HUES48 (cell line): ENCODE results near the gene SLC25A41.

Source experiments
- H3K27ac ChIP-seq: one replicate; pipeline ENCODE4 v1.7.0; 2013; ENCODE audit warnings: low read depth, low read length, inconsistent platforms
- H3K27me3 ChIP-seq: 2 replicates; pipeline ENCODE4 v1.6.1; 2013; ENCODE audit warnings: mild to moderate bottlenecking, low read length; ENCODE audit not compliant: control insufficient read depth, insufficient read depth
- H3K36me3 ChIP-seq: 2 replicates; pipeline ENCODE4 v1.6.1; 2013; ENCODE audit warnings: low read length; ENCODE audit not compliant: control insufficient read depth, insufficient read depth
- H3K4me1 ChIP-seq: 2 replicates; pipeline ENCODE4 v1.6.1; 2013; ENCODE audit warnings: mild to moderate bottlenecking, low read length; ENCODE audit not compliant: control insufficient read depth, insufficient read depth
- H3K4me3 ChIP-seq: 2 replicates; pipeline ENCODE4 v1.5.1; 2013; ENCODE audit warnings: mild to moderate bottlenecking, low read depth, low read length
- H3K9ac ChIP-seq: 2 replicates; pipeline ENCODE4 v1.6.1; 2013; ENCODE audit warnings: mild to moderate bottlenecking, low read depth, low read length, moderate library complexity
- H3K9me3 ChIP-seq: 2 replicates; pipeline ENCODE4 v1.6.1; 2013; ENCODE audit warnings: low read length; ENCODE audit not compliant: control insufficient read depth, insufficient read depth

SLC25A41 gene

GRCh38 chr19:6379744-6380143 is 53.8 kb downstream of the SLC25A41 start:
- Histone ChIP-seq H3K27ac (no peak overlapping the region), H3K9ac (no peak overlapping the region), H3K4me1 (no peaks in the 10 kb centered on the region), H3K27me3 (no peaks in the 10 kb centered on the region), H3K4me3 (no peak overlapping the region), H3K36me3 (peaks cover 63% of the 10 kb centered on the region), H3K9me3 (no peaks in the 10 kb centered on the region)

- Histone ChIP-seq H3K27ac (peak overlapping the region; percentile 26), H3K4me3 (no peak overlapping the region), H3K9me3 (no peaks in the 10 kb centered on the region), H3K9ac (no peak overlapping the region), H3K4me1 (peaks cover 7% of the 10 kb centered on the region; the same call in 1 of the 2 replicates), H3K27me3 (no peaks in the 10 kb centered on the region), H3K36me3 (peaks cover 52% of the 10 kb centered on the region)
These were observed 55.1 kb downstream of the SLC25A41 start for GRCh38 chr19:6378486-6378885.

- no peaks in the 10 kb centered on the region for H3K27me3 ChIP-seq
- no peak overlapping the region for H3K9ac ChIP-seq
- no peaks in the 10 kb centered on the region for H3K9me3 ChIP-seq
- H3K4me3 ChIP-seq = no peak overlapping the region
- H3K36me3 ChIP-seq = peaks cover 48% of the 10 kb centered on the region
- H3K27ac ChIP-seq = peak overlapping the region; percentile 26
- peaks cover 7% of the 10 kb centered on the region; the same call in 1 of the 2 replicates for H3K4me1 ChIP-seq
These were observed 55.5 kb downstream of the SLC25A41 start for GRCh38 chr19:6378041-6378440.

- Histone ChIP-seq H3K27ac (no peak overlapping the region), H3K9me3 (no peaks in the 10 kb centered on the region), H3K4me1 (peaks cover 7% of the 10 kb centered on the region; the same call in 1 of the 2 replicates), H3K36me3 (peaks cover 37% of the 10 kb centered on the region), H3K27me3 (no peaks in the 10 kb centered on the region), H3K9ac (0 out of 2 replicates have a peak overlapping the region, but pooled peaks have one; percentile 20), H3K4me3 (no peak overlapping the region)
These were observed 56.9 kb downstream of the SLC25A41 start for GRCh38 chr19:6376512-6377190.
